GM18907 (cell line): ENCODE results near the gene AGBL4.

ENCODE experiments used
- ATAC-seq: cut with Tn5 transposase; IDR thresholded peaks from one replicate; pipeline ENCODE4 v1.9.1; 2021; ENCODE audit warnings: mild to moderate bottlenecking, moderate library complexity; ENCODE audit not compliant: unreplicated experiment

AGBL4 gene

GRCh38 chr1:48851638-48852037, 1172.1 kb downstream of the AGBL4 start:
- no peak for ATAC-seq

- no peak for ATAC-seq
Measured at GRCh38 chr1:48848035-48848434, 1175.7 kb downstream of the AGBL4 start.

- ATAC-seq = no peak
Measured at GRCh38 chr1:48846441-48846840, 1177.3 kb downstream of the AGBL4 start.

GRCh38 chr1:48844187-48844586, 1179.6 kb downstream of the AGBL4 start:
- ATAC-seq = no peak

GRCh38 chr1:48841966-48842365, 1181.8 kb downstream of the AGBL4 start:
- no peak for ATAC-seq

- ATAC-seq = no peak
Measured at GRCh38 chr1:48841461-48841860, 1182.3 kb downstream of the AGBL4 start.

GRCh38 chr1:48831120-48831978, 1192.4 kb downstream of the AGBL4 start:
- ATAC-seq = no peak

- ATAC-seq = no peak
Measured at GRCh38 chr1:48830715-48831114, 1193.0 kb downstream of the AGBL4 start.

GRCh38 chr1:48829446-48829845, 1194.3 kb downstream of the AGBL4 start:
- no peak for ATAC-seq

GRCh38 chr1:48823168-48823567, 1200.6 kb downstream of the AGBL4 start:
- ATAC-seq = no peak

- no peak for ATAC-seq
Measured at GRCh38 chr1:48820491-48820890, 1203.3 kb downstream of the AGBL4 start.

GRCh38 chr1:48817505-48818114, 1206.1 kb downstream of the AGBL4 start:
- peak; percentile 94 for ATAC-seq

GRCh38 chr1:48810740-48811139, 1213.0 kb downstream of the AGBL4 start:
- ATAC-seq = no peak

- ATAC-seq = no peak
Measured at GRCh38 chr1:48808496-48808895, 1215.3 kb downstream of the AGBL4 start.

- no peak for ATAC-seq
Measured at GRCh38 chr1:48807554-48808260, 1216.0 kb downstream of the AGBL4 start.

GRCh38 chr1:48803474-48803873, 1220.3 kb downstream of the AGBL4 start:
- ATAC-seq = no peak

- ATAC-seq = no peak
Measured at GRCh38 chr1:48794816-48795215, 1228.9 kb downstream of the AGBL4 start.

- peak; percentile 88 for ATAC-seq
Measured at GRCh38 chr1:48793863-48794262, 1229.9 kb downstream of the AGBL4 start.

- ATAC-seq = no peak
Measured at GRCh38 chr1:48792961-48793360, 1230.8 kb downstream of the AGBL4 start.

GRCh38 chr1:48790397-48790796, 1233.4 kb downstream of the AGBL4 start:
- no peak for ATAC-seq

GRCh38 chr1:48789903-48790302, 1233.9 kb downstream of the AGBL4 start:
- ATAC-seq = no peak

GRCh38 chr1:48785869-48786268, 1237.9 kb downstream of the AGBL4 start:
- no peak for ATAC-seq
